Adipose tissue (tissue), 3 donors: ENCODE measurements around the gene UNC5C. TPM values are rescaled to one million over a fixed set of nuclear protein-coding genes. Genes with fewer than 3 reads are reported as not detected.

ENCODE experiments used
- H3K27ac ChIP-seq: one replicate; pipeline ENCODE4 v1.5.1; 2013; ENCODE audit warnings: low read depth, low read length
- WGBS, 3 donors: extraction: QIAGEN DNeasy Blood & Tissue Kit; methylation state at CpG; one replicate each; pipeline ENCODE4 v1.1.7; 2013; 5-methylcytosine and 5-hydroxymethylcytosine counted together
- polyA plus RNA-seq, 3 donors: library from polyadenylated mRNA; stranded (reverse); fragments of 200-250 nt; gene quantifications; one replicate each; pipeline ENCODE4 v1.2.3, GENCODE V29; 2013
- donor health status: healthy with polysubstance abuse.
- donor health status: Bipolar disorder and iron deficiency.
- donor health status: healthy.

Gene UNC5C
- polyA plus RNA-seq, 3 donors = 0.15 to 2.6 (median 0.67) TPM

- H3K27ac ChIP-seq = no peak overlapping the region
- WGBS, 3 donors = 76 to 96% (median 86%) methylated on average over 4 of the region's 4 CpGs
These were observed 166.8 kb downstream of the UNC5C start for GRCh38 chr4:95381843-95382580.

- 88 to 92% (median 91%) methylated on average over 13 of the region's 13 CpGs for WGBS, 3 donors
- no peak overlapping the region for H3K27ac ChIP-seq
These were observed 169.1 kb downstream of the UNC5C start for GRCh38 chr4:95379633-95380032.

- 79 to 91% (median 86%) methylated on average over 4 of the region's 4 CpGs for WGBS, 3 donors
These were observed 171.3 kb downstream of the UNC5C start for GRCh38 chr4:95377366-95377900.

GRCh38 chr4:95371476-95372224 lies 177.1 kb downstream of the UNC5C start:
- 64 to 79% (median 78%) methylated on average over 3 of the region's 3 CpGs for WGBS, 3 donors
- no peak overlapping the region for H3K27ac ChIP-seq

More at GRCh38 chr4:95377366-95377900, 171.3 kb downstream of the UNC5C start:
- H3K27ac ChIP-seq = no peak overlapping the region

- 61 to 85% (median 84%) methylated on average over 2 of the region's 2 CpGs for WGBS, 3 donors
- H3K27ac ChIP-seq = no peak overlapping the region
These were observed 180.9 kb downstream of the UNC5C start for GRCh38 chr4:95367824-95368223.

GRCh38 chr4:95363966-95364365 lies 184.8 kb downstream of the UNC5C start:
- WGBS, 3 donors = 38 to 71% (median 59%) methylated on average over 1 of the region's 1 CpG

GRCh38 chr4:95363559-95363925 lies 185.2 kb downstream of the UNC5C start:
- 82 to 88% (median 87%) methylated on average over 2 of the region's 2 CpGs for WGBS, 3 donors
- no peak overlapping the region for H3K27ac ChIP-seq

More at GRCh38 chr4:95363966-95364365, 184.8 kb downstream of the UNC5C start:
- H3K27ac ChIP-seq = no peak overlapping the region

GRCh38 chr4:95362906-95363558 lies 185.7 kb downstream of the UNC5C start:
- 42 to 48% (median 45%) methylated on average over 7 of the region's 7 CpGs for WGBS, 3 donors
- H3K27ac ChIP-seq = no peak overlapping the region

GRCh38 chr4:95362066-95362465 lies 186.7 kb downstream of the UNC5C start:
- H3K27ac ChIP-seq = no peak overlapping the region
- WGBS, 3 donors = 91 to 96% (median 91%) methylated on average over 7 of the region's 7 CpGs

GRCh38 chr4:95361696-95361965 lies 187.1 kb downstream of the UNC5C start:
- no peak overlapping the region for H3K27ac ChIP-seq
- 85 to 89% (median 86%) methylated on average over 3 of the region's 3 CpGs for WGBS, 3 donors

- no peak overlapping the region for H3K27ac ChIP-seq
- 72 to 85% (median 84%) methylated on average over 7 of the region's 7 CpGs for WGBS, 3 donors
These were observed 187.7 kb downstream of the UNC5C start for GRCh38 chr4:95360906-95361695.

GRCh38 chr4:95360256-95360903 lies 188.4 kb downstream of the UNC5C start:
- WGBS, 3 donors = 64 to 83% (median 71%) methylated on average over 3 of the region's 3 CpGs
- no peak overlapping the region for H3K27ac ChIP-seq

- 32 to 37% (median 32%) methylated on average over 1 of the region's 1 CpG for WGBS, 3 donors
- H3K27ac ChIP-seq = no peak overlapping the region
These were observed 190.4 kb downstream of the UNC5C start for GRCh38 chr4:95358421-95358820.

GRCh38 chr4:95355021-95355420 lies 193.8 kb downstream of the UNC5C start:
- WGBS, 3 donors = 89 to 91% (median 90%) methylated on average over 1 of the region's 1 CpG
- H3K27ac ChIP-seq = no peak overlapping the region

- H3K27ac ChIP-seq = no peak overlapping the region
- 65 to 93% (median 88%) methylated on average over 1 of the region's 1 CpG for WGBS, 3 donors
These were observed 200.4 kb downstream of the UNC5C start for GRCh38 chr4:95348418-95348817.

GRCh38 chr4:95343235-95343634 lies 205.5 kb downstream of the UNC5C start:
- 90 to 97% (median 91%) methylated on average over 1 of the region's 1 CpG for WGBS, 3 donors
- no peak overlapping the region for H3K27ac ChIP-seq

GRCh38 chr4:95340191-95340590 lies 208.6 kb downstream of the UNC5C start:
- H3K27ac ChIP-seq = no peak overlapping the region

GRCh38 chr4:95325665-95326064 lies 223.1 kb downstream of the UNC5C start:
- H3K27ac ChIP-seq = no peak overlapping the region
- 85 to 92% (median 92%) methylated on average over 1 of the region's 1 CpG for WGBS, 3 donors
